GM19193 (cell line): ENCODE results near the gene ATG2B.

Experiments used
- POLR2A ChIP-seq: IDR thresholded peaks from 4 replicates; pipeline ENCODE4 v1.6.1; 2011; ENCODE audit not compliant: insufficient read depth, insufficient read length; ENCODE audit errors: extremely low read depth

Gene ATG2B

DNA sequence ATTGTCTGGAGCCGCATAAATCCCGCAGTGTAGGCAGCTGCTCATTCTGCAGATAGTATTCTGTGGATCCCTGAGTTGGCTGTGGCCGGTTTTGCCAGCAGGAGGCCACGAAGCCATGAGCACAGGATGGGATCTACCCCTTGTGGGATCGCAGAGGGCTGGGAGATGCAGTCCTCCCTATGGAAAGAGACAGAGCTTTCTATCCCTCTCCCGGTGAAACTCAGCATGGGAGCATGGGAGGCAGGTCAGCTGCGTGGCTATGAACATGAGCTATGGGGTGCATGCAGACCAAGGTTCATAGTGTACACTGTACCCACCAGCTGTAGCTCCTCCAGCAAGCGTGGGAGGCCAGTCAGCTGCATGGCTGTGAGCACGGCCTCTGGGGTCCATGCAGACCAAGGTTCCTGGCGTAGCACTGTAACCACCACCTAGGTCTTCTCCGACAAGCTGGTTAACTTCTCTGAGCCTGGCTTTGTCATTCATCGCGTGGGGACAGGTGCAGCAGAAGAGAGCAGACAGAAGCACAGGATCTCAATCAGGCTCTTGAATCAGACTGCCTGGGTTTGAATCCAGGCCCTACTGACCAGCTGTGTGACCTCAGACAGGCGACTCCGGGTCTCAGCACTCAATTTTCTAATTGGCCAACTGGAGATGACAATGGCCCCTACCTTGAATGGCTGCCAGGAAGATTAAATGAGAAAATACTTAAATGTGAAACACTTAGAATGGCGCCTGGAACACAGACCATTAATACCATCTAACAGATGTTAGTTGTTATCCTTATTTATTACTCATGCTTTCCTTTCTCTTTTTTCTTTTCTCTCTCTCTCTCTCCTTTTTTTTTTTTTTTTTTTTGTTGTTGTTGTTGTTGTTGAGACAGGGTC is 101.1 kb downstream of the ATG2B start:
- no peak for TF ChIP-seq POLR2A

DNA sequence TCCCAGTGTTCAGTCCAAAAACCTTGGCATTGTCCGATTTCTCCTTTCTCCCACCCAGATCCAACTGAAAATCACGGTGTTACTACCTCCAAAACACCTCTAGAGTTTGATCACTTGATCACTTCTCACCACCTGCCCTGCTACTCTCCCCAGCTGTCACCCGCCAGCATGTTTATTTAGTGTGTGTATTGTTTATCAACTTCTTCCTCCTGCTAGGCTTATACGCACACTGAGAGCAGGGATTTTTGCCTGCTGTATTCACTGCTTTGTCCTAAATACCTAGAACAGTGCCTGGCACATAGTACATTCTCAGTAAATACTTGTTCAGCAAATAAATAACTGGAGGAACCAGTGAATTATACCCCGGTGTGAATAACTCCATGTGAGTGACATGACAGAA is 102.1 kb downstream of the ATG2B start:
- no peak for TF ChIP-seq POLR2A

DNA sequence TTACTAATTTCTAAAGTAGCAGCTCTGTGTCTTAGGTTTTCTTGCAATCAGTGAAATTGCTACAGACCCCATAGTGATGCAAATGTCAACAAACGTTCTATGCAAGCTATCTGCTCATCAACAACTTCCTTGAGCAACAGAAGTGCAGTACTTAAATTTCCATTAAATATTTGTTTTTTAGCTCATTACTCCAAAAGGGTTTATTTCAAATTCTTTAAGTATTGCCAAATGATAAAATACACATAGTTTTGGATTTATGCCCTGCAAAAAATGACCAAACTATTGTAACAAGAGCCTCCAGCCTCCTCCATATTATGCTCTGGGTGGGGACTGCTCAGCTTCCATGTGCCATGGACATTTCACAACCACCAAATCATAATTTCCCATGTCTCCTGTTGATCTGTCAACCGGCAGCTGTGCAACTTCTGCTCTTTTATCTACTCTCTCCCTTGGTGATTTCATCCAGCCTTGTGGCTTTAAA is 102.8 kb downstream of the ATG2B start:
- no peak for TF ChIP-seq POLR2A

DNA sequence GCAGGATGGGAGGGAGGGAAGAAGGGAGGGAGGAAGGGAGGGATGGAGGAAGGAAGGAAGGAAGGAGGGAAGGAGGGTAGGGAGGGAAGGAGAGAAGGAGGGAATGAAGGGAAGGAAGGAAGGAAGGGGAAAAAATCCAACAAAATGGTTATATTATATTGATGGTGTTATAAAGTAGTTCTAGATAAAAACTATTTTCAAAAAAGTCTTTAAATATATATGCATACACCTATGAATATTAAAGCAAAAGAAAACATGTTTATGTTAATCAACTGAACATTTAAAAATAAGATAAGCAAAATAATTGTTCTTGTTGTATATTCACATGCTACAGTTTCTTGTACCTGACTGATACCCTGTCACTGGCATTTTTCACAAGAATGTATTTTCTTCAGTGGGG is 105.2 kb downstream of the ATG2B start:
- TF ChIP-seq POLR2A = no peak

GRCh38 chr14:96257056-96257455 is 106.1 kb downstream of the ATG2B start:
- TF ChIP-seq POLR2A = no peak

GRCh38 chr14:96256407-96256806 is 106.7 kb downstream of the ATG2B start:
- TF ChIP-seq POLR2A = no peak

DNA sequence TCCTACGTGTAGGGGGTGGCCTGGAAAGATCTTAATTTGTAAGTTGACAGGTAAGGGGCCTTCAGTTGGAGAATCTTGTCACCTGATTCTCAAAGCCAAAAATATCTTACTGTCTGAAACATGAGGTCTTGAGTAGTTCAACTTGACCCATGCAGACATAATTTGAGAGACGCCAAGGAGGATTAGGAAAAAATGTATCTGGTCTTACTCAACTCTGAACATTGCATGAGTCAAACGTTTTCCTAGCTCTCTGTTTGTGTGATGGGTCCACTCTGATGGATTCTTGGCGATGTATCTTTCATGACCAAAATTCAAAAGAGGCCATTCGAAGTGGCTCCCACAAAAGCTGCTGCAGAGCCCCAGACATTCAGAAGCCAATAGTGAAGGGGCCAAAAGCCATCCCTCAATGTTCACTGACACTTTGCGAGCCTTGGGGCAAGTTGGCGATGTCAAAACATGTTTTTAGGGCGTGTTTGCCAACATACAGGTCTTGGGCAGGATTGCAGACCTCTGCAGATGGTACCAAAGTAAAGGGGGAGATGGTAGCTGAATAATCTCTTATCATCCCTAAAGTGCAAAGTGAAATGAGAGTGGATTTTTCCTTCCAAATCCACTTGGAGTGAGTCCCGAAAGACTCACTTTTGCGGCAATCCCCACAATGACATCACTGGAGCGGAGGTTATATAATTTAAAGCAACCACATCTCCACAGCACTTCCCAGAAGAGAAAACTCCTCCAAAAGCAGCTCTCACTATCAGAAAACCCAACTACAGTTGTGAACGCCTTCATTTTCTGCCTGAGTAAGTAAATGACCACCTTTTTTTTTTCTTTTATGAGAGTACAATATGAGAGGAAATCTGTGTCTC is 107.4 kb downstream of the ATG2B start, which contains the start of gene BDKRB1:
TSS of gene BDKRB1 (plus strand) at position 710 of the 866 bp plus-strand sequence. CDS start 7,473 bp downstream, outside the sequence.
- no peak for TF ChIP-seq POLR2A

DNA sequence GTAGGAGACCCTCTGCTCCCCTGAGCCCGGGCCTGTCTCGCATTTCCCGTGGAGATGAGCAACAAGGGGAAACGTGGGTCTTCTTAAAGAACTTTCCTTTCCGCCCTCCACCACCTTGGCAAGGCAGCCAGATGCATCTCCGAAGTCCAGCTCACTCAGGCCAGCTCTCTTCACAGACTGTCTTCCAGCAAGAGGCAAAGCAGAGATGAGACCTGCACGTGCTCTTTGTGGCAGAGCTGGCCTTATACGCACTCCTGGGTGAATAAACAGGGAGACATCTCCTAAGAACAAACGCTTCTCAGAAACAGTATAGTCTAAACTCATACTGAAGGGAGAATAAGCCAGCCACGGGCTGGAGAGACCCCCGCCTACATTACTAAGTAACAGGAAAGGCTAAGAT is 108.5 kb downstream of the ATG2B start:
- no peak for TF ChIP-seq POLR2A

GRCh38 chr14:96252999-96253539 is 110.1 kb downstream of the ATG2B start:
- no peak for TF ChIP-seq POLR2A

DNA sequence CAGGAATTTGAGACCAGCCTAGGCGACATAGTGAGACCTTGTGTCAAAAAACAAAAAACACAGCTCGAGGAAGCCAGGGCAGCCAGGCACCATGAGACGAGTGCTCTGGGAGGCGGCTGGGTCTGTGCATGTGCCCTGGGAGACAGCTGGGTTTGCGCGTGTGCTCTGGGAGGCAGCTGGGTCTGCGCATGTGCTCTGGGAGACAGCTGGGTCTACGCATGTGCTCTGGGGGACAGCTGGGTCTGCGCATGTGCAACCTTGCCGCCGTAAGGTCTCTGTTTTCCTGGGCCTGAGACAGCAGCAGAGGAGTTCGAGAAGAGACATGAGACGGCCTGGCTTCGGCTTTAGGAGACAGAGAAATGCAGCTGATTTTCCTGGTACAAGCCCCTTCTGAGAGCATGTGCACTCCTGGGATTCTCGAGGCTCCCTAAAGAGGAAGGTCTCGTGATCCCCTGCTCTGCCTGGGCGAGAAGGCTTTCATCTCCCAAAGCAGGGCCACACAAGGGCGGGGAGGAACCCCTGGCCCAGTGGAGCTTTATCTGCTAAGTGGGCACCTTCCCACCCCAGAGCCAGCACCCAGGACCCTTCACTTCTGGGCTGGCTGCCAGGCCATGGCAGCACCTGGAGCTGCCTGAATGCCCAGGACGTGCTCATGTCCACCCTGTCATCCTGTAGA is 110.7 kb downstream of the ATG2B start:
- TF ChIP-seq POLR2A = no peak

- TF ChIP-seq POLR2A = no peak
These were observed 111.4 kb downstream of the ATG2B start for GRCh38 chr14:96251656-96252155.

DNA sequence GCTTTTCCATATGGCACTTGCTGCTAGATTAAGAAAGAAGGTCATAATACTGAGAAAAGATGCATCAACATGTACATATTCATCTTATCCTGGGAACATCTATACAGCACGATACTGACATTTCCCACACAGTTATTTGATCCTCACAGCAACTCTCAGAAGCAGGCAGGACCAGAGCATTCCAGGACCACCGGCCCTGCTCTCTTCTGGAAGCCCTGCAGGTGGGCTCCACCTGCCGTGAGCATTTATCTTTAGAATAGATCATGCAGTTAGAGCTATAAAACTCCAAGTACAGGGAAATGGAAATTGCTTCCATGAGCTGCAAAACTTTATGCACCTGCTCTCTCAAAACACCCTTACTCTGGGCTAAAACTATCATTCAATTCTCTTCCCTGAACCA is 112.7 kb downstream of the ATG2B start:
- TF ChIP-seq POLR2A = no peak

- TF ChIP-seq POLR2A = no peak
These were observed 114.1 kb downstream of the ATG2B start for GRCh38 chr14:96249029-96249428.

DNA sequence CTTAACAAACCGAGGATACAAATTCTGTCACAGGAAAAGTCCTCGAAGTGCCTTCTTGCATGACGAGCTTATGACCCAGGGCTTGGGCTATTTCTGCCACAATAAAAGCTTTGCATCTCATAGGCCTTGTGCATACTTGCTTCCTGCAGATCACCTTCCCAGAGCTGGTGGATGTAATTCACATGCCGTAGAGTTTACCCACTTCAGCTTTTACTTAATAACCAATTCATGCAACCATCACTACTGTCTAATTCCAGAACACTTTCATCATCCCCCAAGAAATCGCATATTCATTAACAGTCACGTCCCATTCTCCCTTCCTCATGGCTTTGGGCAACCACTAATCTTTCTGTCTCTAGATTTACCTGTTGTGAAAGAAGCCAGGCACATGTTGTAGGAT is 116.1 kb downstream of the ATG2B start:
- no peak for TF ChIP-seq POLR2A

DNA sequence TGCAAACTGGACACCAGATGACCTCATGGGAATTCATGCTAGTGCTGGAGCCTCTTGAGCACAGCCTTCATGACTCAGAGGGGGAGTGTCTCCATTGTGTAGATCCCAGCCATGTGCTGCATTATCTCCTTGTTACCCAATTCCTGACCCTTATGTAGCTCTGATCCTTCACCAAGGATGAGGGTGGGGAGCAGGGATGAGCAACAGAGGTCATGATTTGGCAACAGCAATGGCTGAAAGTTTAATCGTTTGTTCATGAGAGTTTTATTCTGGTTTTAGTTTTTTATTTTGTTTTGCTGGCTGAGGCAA is 116.6 kb downstream of the ATG2B start:
- no peak for TF ChIP-seq POLR2A

DNA sequence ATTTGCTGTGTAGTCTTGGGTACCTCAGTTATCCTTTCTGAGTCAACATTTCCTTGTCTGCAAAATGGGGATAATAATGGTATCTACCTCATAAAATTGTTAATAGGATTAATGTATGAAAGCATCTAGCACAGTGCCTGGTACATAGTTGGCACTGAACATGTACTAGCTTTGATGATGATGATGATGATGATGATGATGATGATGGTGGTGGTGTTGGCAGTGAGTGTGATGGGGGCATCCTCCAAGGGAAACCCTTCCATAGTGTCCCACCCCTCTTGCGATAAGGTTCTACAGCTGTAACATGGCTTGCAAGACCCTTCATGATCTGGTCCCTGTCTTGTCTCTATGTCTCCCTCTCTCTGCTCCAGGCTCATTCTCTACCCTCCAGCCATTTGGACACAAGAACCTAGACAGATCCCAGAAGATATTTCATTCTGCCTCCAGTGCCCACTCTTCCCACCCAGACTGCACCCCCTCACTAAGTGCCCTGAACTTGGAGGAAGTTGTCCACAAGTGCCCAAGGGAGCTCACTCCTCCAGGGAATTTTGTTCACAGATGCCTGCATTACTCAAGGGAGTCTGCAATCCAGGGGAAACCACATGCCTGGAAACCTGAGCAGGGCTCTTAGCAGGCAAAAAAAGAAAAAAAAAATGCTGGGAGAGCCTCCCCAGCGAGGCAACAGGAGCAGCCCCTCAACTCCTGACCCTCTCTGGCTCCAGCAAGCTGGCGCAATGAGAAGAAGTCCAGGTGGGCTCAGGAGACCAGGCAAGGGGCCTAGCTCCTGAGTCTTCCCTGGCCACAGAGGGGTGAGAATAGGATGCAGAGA is 117.2 kb downstream of the ATG2B start:
- no peak for TF ChIP-seq POLR2A
